HepG2 (cell line): ENCODE results near the gene SLC6A8. TPM values are rescaled to one million over a fixed set of nuclear protein-coding genes. Genes with fewer than 3 reads are reported as not detected.

Source experiments
- ATAD3A ChIP-seq: sonication (generic); formaldehyde crosslinking; IDR thresholded peaks from 2 replicates; pipeline ENCODE4 v1.4.0; 2020; ENCODE audit warnings: missing genetic modification reagents
- FOXO1 ChIP-seq: sonication (generic); formaldehyde crosslinking; IDR thresholded peaks from 2 replicates; pipeline ENCODE4 v1.4.0; 2020; ENCODE audit warnings: missing genetic modification reagents
- GABPA ChIP-seq, 2 experiments: IDR thresholded peaks; 2 replicates each; pipeline ENCODE4 v1.6.1; 2011 to 2016; ENCODE audit warnings: low read depth in 2 of 2, low read length in 1 of 2, missing biosample characterization in 1 of 2, missing genetic modification characterization in 1 of 2
- MAFG ChIP-seq: sonication (generic); formaldehyde crosslinking; IDR thresholded peaks from 2 replicates; pipeline ENCODE4 v1.5.1; 2020; ENCODE audit warnings: mild to moderate bottlenecking, missing genetic modification reagents
- PRDM10 ChIP-seq: sonication (generic); formaldehyde crosslinking; IDR thresholded peaks from 2 replicates; pipeline ENCODE4 v1.4.0; 2020; ENCODE audit warnings: low read depth, missing genetic modification reagents
- RARA ChIP-seq: IDR thresholded peaks from 2 replicates; pipeline ENCODE4 v1.6.1; 2016; ENCODE audit warnings: missing genetic modification reagents, missing compliant biosample characterization
- RARG ChIP-seq: sonication (generic); formaldehyde crosslinking; IDR thresholded peaks from 2 replicates; pipeline ENCODE4 v1.4.0; 2020; ENCODE audit warnings: low read depth, mild to moderate bottlenecking, missing genetic modification reagents
- RBFOX2 ChIP-seq: fragments of 200-400 bp; formaldehyde crosslinking; IDR thresholded peaks from 2 replicates; pipeline ENCODE4 v1.6.1; 2017; ENCODE audit warnings: low read depth, mild to moderate bottlenecking, low read length
- RXRA ChIP-seq: sonication (generic); formaldehyde crosslinking; IDR thresholded peaks from 2 replicates; pipeline ENCODE4 v1.5.1; 2020; ENCODE audit warnings: missing genetic modification reagents
- SAP130 ChIP-seq: IDR thresholded peaks from 2 replicates; pipeline ENCODE4 v1.6.1; 2016; ENCODE audit warnings: low read depth
- SKIL ChIP-seq: sonication (generic); formaldehyde crosslinking; IDR thresholded peaks from 2 replicates; pipeline ENCODE4 v1.8.0; 2022; ENCODE audit warnings: missing genetic modification reagents, mild to moderate bottlenecking, moderate library complexity, borderline replicate concordance
- TOPORS ChIP-seq: sonication (generic); formaldehyde crosslinking; IDR thresholded peaks from 2 replicates; pipeline ENCODE4 v1.8.0; 2023; ENCODE audit warnings: mild to moderate bottlenecking, missing genetic modification reagents
- YEATS4 ChIP-seq: sonication (generic); formaldehyde crosslinking; IDR thresholded peaks from 2 replicates; pipeline ENCODE4 v1.4.0; 2020; ENCODE audit warnings: missing genetic modification reagents, borderline replicate concordance
- ZBTB14 ChIP-seq: sonication (generic); formaldehyde crosslinking; IDR thresholded peaks from 2 replicates; pipeline ENCODE4 v1.4.0; 2020; ENCODE audit warnings: missing genetic modification reagents
- ZNF577 ChIP-seq: sonication (generic); formaldehyde crosslinking; IDR thresholded peaks from 2 replicates; pipeline ENCODE4 v1.4.0; 2020; ENCODE audit warnings: mild to moderate bottlenecking, low read depth, missing genetic modification reagents, borderline replicate concordance
- ZNF639 ChIP-seq: conservative IDR thresholded peaks from 2 replicates; pipeline ENCODE4 v1.6.1; 2018; ENCODE audit warnings: missing genetic modification reagents
- ZSCAN20 ChIP-seq: sonication (generic); formaldehyde crosslinking; IDR thresholded peaks from 2 replicates; pipeline ENCODE4 v1.4.0; 2020; ENCODE audit warnings: missing genetic modification reagents, mild to moderate bottlenecking, borderline replicate concordance
- polyA plus RNA-seq, 8 experiments: library from polyadenylated mRNA; depleted of rRNA in 3 of 8; stranded (reverse) in 7 of 8; unstranded in 1 of 8; fragments of >200 nt; fragmentation: Illumina TruSeq in 4 of 8; extraction: Trizol in 4 of 8; gene quantifications; 2 replicates each; pipeline versions ENCODE4 v1.2.1 to v1.2.3, GENCODE V29; 2011 to 2016; ENCODE audit warnings: low read depth in 4 of 8, missing spikeins in 1 of 8, mixed read lengths in 1 of 8; ENCODE audit not compliant: insufficient read depth in 1 of 8
- total RNA-seq, 5 experiments: library from RNA; depleted of rRNA; stranded (reverse); fragments of >200 nt; fragmentation: Illumina TruSeq; extraction: Trizol; gene quantifications; 2 replicates each; pipeline ENCODE4 v1.2.3, GENCODE V29; 2016; ENCODE audit warnings: low read depth in 1 of 5

The SLC6A8 gene
- total and polyA plus RNA-seq, 2 of the 13 experiments (the other 11 are each of a cell fraction or from before 2014, with no cell fraction given): 13.9 to 176 TPM

- no peak for TF ChIP-seq ZBTB14 (CRISPR knock-in tag)
- no peak for TF ChIP-seq ZSCAN20
- 0 out of 2 replicates have a peak, but pooled peaks have one; percentile 37 for TF ChIP-seq YEATS4
- no peak for TF ChIP-seq TOPORS
- peak; percentile 39; the same call in 1 of the 2 replicates for TF ChIP-seq SAP130
- TF ChIP-seq MAFG: no peak
- TF ChIP-seq RBFOX2: peak; percentile 59; the same call in 1 of the 2 replicates
- no peak for TF ChIP-seq RXRA (CRISPR knock-in tag)
- no peak for TF ChIP-seq PRDM10 (CRISPR knock-in tag)
- TF ChIP-seq RARA: peak; percentile 14; the same call in 1 of the 2 replicates
- no peak for TF ChIP-seq RARG (CRISPR knock-in tag)
- TF ChIP-seq ATAD3A (CRISPR knock-in tag): no peak
- TF ChIP-seq FOXO1 (CRISPR knock-in tag): no peak
- no peak for TF ChIP-seq ZNF639 (CRISPR knock-in tag)
- TF ChIP-seq GABPA (IDR thresholded peaks at IDR 0.05; ENCODE audit: low read depth, low read length): no peak
- TF ChIP-seq GABPA (CRISPR knock-in tag; IDR thresholded peaks at IDR 0.05; ENCODE audit: low read depth): no peak
- TF ChIP-seq ZNF577 (CRISPR knock-in tag): no peak
- peak; percentile 65 for TF ChIP-seq SKIL (CRISPR knock-in tag)
Observed at GRCh38 chrX:153642051-153642654, 45.6 kb upstream of the SLC6A8 start (continued).
